Loucy (cell line): ENCODE results near the gene FOXD4.
"Not testable (repeated sequence)": the region's sequence is repeated elsewhere in the genome, so short reads cannot be mapped to it uniquely, and the experiment has no call there.

Source experiments
- H2AFZ ChIP-seq: fragments of 200-600 bp; sonication (generic); 2 replicates; pipeline ENCODE4 v1.6.0; 2016; ENCODE audit warnings: antibody characterized with exemption, mild to moderate bottlenecking, low read length, moderate library complexity
- H3F3A ChIP-seq: fragments of 200-600 bp; 2 replicates; pipeline ENCODE4 v1.6.0; 2016; ENCODE audit warnings: antibody characterized with exemption, low read depth, mild to moderate bottlenecking
- H3K27me3 ChIP-seq: fragments of 200-600 bp; sonication (generic); 2 replicates; pipeline ENCODE4 v1.6.1; 2014; ENCODE audit warnings: low read length, mild to moderate bottlenecking; ENCODE audit not compliant: insufficient read depth, poor library complexity, severe bottlenecking
- H3K36me3 ChIP-seq: fragments of 200-600 bp; sonication (generic); 2 replicates; pipeline ENCODE4 v1.6.1; 2016; ENCODE audit warnings: low read length; ENCODE audit not compliant: insufficient read depth
- H3K4me1 ChIP-seq: fragments of 200-600 bp; sonication (generic); 2 replicates; pipeline ENCODE4 v1.5.1; 2014; ENCODE audit warnings: low read length, mild to moderate bottlenecking; ENCODE audit not compliant: insufficient read depth, poor library complexity, severe bottlenecking
- H3K4me2 ChIP-seq: fragments of 200-600 bp; sonication (generic); 2 replicates; pipeline ENCODE4 v1.6.0; 2014; ENCODE audit warnings: antibody characterized with exemption, low read length, low read depth, mild to moderate bottlenecking; ENCODE audit not compliant: poor library complexity, severe bottlenecking
- H3K4me3 ChIP-seq: fragments of 200-600 bp; sonication (generic); 2 replicates; pipeline ENCODE4 v1.5.1; 2014; ENCODE audit warnings: low read length, mild to moderate bottlenecking, mixed read lengths; ENCODE audit not compliant: poor library complexity, severe bottlenecking
- H3K79me2 ChIP-seq: fragments of 200-600 bp; sonication (generic); 2 replicates; pipeline ENCODE4 v1.6.1; 2014; ENCODE audit warnings: low read length; ENCODE audit not compliant: insufficient read depth
- H3K9ac ChIP-seq: fragments of 200-600 bp; sonication (generic); 2 replicates; pipeline ENCODE4 v1.6.0; 2014; ENCODE audit warnings: mild to moderate bottlenecking, low read depth, low read length, moderate library complexity; ENCODE audit not compliant: poor library complexity, severe bottlenecking
- H3K9me2 ChIP-seq: fragments of 200-600 bp; sonication (generic); replicated peaks from 2 replicates; pipeline ENCODE4 v1.6.1; 2016; ENCODE audit warnings: low read depth, low read length, mixed read lengths
- H3K9me3 ChIP-seq: fragments of 200-600 bp; sonication (generic); 2 replicates; pipeline ENCODE4 v1.6.1; 2014; ENCODE audit warnings: mild to moderate bottlenecking, antibody characterized with exemption, low read length, low read depth; ENCODE audit not compliant: insufficient read depth
- H4K20me1 ChIP-seq: fragments of 200-600 bp; sonication (generic); 2 replicates; pipeline ENCODE4 v1.6.0; 2014; ENCODE audit warnings: antibody characterized with exemption, low read length, mild to moderate bottlenecking; ENCODE audit not compliant: insufficient read depth, poor library complexity, severe bottlenecking

The FOXD4 gene

DNA sequence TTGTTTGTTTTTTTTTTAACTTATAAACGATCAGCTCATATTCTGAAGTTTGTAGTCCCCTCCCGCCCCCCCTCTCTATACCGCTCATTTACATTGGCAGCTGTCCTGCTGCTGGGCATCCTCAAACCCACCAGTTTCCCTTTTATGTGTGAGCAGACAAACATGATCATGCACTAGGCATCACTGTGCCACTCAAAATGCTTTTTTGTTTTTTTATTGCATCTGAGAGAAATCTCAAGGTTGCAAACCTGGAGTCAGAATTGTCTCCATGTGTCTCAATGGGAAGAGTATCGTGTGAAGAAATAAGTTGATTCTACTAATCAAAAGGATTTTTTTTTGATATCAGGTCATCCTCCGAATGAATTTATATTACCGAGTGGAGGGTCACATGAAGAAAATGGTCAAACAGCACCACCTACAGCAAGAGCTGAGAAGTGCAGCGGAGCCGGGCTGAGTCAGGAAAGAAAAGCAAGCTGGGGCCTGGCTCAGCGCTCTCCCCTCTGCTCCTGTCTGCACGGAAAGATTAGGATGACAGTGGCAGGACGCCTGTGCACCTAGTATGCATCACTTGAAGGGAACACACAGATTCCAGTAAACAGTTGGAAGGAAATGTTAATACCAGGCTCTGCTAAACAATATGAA is 29.7 kb downstream of the FOXD4 start:
- not testable (repeated sequence) for H3K4me1 ChIP-seq, H3K9me2 ChIP-seq, H2AFZ ChIP-seq, H4K20me1 ChIP-seq, H3K79me2 ChIP-seq, H3K36me3 ChIP-seq, H3K9ac ChIP-seq, H3K9me3 ChIP-seq, H3F3A ChIP-seq, H3K27me3 ChIP-seq
- Histone ChIP-seq H3K4me3 (peak overlapping the region; percentile 57), H3K4me2 (peak overlapping the region; percentile 56)

DNA sequence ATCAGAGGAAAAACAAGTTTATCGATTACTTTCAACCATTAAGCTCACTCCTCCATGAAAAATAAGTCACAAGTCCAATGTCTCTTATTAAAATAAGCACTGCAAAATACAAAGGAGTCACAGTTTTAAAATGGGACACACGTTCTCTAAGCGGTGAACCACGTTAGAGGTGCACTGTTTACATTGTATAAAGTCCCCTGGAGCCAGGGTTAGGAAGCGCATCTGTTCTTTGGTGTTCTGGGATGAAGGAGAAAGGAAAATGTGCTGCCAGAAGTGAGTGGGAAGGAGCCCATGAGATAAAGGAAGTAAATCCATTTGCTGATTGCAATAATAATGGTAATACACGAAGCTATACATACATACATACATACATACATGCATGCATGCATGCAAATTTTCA is 30.4 kb downstream of the FOXD4 start:
- H3F3A ChIP-seq, H3K4me1 ChIP-seq, H3K4me2 ChIP-seq, H3K4me3 ChIP-seq, H3K9ac ChIP-seq, H3K36me3 ChIP-seq, H3K9me2 ChIP-seq, H2AFZ ChIP-seq, H3K79me2 ChIP-seq, H4K20me1 ChIP-seq, H3K9me3 ChIP-seq, H3K27me3 ChIP-seq: not testable (repeated sequence)

DNA sequence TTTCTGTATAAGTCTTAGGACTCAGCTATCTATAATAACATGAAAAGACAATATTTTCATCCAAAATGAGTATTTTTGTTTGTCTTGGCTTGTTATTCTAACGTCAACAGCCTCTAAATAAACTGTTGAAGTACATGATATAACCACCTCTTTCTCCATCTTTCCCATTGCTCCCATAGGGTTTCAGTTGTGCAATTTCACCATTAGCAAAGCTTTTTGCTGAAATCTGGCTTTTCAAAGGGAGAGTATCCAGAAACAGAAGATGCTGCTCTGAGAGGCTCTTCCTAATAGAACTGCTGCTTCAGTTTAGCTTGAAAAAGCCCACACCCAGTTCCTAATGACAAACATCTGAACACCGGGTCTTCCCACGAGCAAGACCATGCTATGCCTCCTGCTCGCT is 31.1 kb downstream of the FOXD4 start:
- not testable (repeated sequence) for H3K9ac ChIP-seq, H3K79me2 ChIP-seq, H3K9me3 ChIP-seq, H3K36me3 ChIP-seq, H3F3A ChIP-seq, H4K20me1 ChIP-seq, H3K9me2 ChIP-seq, H3K4me3 ChIP-seq, H3K27me3 ChIP-seq, H2AFZ ChIP-seq, H3K4me1 ChIP-seq, H3K4me2 ChIP-seq

DNA sequence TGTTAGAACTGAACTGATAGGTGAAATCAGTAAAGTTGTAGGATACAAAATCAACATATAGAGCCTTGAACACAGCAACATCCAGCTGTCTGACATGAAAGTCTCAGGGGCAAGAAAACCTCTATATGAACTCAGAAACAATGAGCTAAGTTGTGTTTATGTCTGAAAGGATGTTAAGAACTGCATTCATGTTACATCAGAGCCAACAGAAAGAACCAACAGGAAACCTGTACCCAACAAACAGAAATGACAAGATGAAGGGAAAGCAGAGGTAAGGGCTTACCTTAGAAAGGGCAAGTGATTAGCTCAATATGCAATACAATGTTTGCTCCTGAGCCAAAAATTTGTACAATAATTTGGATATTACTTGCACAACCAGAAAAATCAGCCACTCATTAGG is 31.5 kb downstream of the FOXD4 start:
- H3K9ac ChIP-seq, H3K4me1 ChIP-seq, H3K79me2 ChIP-seq, H3K9me3 ChIP-seq, H3K36me3 ChIP-seq, H3K4me3 ChIP-seq, H3K27me3 ChIP-seq, H3F3A ChIP-seq, H3K9me2 ChIP-seq, H4K20me1 ChIP-seq, H2AFZ ChIP-seq, H3K4me2 ChIP-seq: not testable (repeated sequence)

DNA sequence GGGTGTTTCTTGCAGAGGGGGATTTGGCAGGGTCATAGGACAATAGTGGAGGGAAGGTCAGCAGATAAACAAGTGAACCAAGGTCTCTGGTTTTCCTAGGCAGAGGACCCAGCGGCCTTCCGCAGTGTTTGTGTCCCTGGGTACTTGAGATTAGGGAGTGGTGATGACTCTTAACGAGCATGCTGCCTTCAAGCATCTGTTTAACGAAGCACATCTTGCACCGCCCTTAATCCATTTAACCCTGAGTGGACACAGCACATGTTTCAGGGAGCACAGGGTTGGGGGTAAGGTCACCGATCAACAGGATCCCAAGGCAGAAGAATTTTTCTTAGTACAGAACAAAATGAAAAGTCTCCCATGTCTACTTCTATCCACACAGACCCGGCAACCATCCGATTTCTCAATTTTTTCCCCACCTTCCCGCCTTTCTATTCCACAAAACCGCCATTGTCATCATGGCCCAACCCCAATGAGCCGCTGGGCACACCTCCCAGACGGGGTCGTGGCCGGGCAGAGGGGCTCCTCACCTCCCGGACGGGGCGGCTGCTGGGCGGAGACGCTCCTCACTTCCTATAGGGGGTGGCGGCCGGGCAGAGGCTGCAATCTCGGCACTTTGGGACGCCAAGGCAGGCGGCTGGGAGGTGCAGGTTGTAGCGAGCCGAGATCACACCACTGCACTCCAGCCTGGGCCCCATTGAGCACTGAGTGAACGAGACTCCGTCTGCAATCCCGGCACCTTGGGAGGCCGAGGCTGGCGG is 35.1 kb downstream of the FOXD4 start:
- not testable (repeated sequence) for H3K4me2 ChIP-seq, H3K36me3 ChIP-seq, H3K9me2 ChIP-seq, H3K9me3 ChIP-seq, H3K4me1 ChIP-seq, H3K9ac ChIP-seq, H4K20me1 ChIP-seq, H2AFZ ChIP-seq, H3F3A ChIP-seq, H3K4me3 ChIP-seq, H3K27me3 ChIP-seq, H3K79me2 ChIP-seq

DNA sequence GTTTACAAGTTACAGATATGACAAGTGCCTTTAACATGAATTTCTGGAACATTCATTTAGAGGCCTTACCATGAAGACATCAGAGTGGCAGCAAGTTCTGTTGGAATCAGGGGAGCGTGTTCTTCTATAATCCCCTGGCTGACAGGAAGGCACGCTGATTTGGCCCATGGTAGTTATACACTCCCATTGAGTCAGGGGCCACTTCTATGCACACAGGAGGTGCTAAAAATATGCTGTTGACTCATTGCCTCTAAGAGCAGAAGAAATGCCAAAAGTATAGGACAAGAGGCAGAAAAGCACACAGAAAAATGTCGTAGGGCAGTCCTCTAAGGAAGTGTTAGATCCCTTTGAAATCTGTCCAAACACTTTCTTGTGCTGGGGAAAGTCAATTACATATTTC is 39.9 kb downstream of the FOXD4 start:
- not testable (repeated sequence) for H3K4me3 ChIP-seq, H3K9me2 ChIP-seq, H3K36me3 ChIP-seq, H3F3A ChIP-seq, H3K9ac ChIP-seq, H3K4me1 ChIP-seq, H3K27me3 ChIP-seq, H3K79me2 ChIP-seq, H3K9me3 ChIP-seq, H3K4me2 ChIP-seq, H2AFZ ChIP-seq, H4K20me1 ChIP-seq

DNA sequence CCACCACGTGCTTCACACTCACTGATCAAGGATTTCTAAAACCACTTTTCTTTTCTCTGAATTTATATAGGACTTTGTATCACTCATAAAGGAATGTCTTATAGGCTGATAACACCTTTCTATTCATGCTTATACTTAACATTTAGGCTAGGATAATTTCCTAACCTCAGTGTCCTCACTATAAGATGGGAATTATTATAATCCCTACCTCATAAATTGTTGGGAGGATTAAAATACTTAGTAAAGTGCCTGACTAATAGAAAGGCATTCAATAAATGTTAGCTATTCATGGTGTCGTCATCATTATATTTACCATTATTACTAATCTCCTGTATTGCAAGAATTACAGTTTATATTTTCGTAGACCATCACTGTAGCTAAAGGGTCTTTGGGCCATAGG is 41.8 kb downstream of the FOXD4 start:
- H3K4me1 ChIP-seq, H3K79me2 ChIP-seq, H3K9me2 ChIP-seq, H3K4me2 ChIP-seq, H3K27me3 ChIP-seq, H3F3A ChIP-seq, H3K9me3 ChIP-seq, H3K4me3 ChIP-seq, H3K36me3 ChIP-seq, H3K9ac ChIP-seq, H2AFZ ChIP-seq, H4K20me1 ChIP-seq: not testable (repeated sequence)
